ENCODE results near the gene AP2S1.
"Not testable (repeated sequence)": the region's sequence is repeated elsewhere in the genome, so short reads cannot be mapped to it uniquely, and the experiment has no call there.

AP2S1 gene

DNA sequence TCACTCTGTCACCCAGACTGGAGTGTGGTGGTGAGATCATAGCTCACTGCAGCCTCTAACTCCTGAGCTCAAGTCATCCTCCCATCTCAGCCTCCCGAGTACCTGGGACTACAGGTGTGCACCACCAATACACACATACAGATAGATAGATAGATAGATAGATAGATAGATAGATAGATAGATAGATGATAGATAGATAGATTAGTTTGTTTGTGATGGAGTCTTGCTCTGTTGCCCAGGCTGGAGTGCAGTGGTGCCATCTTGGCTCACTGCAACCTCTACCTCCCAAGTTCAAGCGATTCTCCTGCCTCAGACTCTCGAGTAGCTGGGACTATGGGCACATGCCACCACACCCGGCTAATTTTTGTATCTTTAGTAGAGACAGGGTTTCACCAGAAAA lies 46.2 kb downstream of the AP2S1 start:
- not testable (repeated sequence) for DNase-seq (ENCODE audit: low read depth)

DNA sequence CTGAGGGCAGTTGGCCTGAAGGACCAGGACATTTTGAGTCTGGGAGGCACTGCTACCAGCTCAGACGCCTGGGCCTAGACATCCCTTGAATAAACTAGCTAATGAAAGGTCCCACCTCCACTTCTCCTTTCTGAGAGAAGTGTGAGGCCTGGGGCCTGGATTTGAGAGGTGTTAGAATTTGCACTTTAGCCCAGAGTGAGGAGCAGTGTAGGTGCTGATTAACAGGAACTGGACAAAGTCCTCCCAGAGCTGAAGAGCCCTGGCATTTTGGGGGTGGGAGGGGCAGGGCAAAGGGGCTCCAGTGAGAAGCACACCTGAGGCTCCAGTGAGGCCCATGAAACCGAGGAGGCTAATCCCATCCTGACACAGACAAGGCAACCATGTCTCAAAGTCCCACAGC lies 47.1 kb downstream of the AP2S1 start:
- no peak for DNase-seq (ENCODE audit: low read depth)

DNA sequence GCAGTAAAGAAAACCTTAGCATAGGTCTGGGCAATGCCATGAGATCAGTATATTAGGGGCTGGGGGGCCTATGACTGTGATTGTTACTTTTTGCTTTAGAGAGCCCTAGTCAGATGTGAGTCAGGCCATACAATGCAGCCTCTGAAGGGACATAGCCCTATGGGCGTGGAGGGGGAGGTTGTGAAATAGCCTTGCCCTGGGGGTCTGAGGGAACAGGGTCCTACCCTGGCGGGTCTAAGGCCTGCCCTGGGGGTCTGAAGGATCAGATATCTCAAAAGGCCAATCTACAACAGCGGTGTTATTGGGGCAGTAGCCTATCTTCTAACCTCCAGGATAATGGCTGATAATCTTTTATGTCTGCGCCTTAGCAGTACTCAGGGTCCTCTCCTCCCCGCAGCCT lies 48.5 kb downstream of the AP2S1 start:
- DNase-seq (ENCODE audit: low read depth): no peak

DNA sequence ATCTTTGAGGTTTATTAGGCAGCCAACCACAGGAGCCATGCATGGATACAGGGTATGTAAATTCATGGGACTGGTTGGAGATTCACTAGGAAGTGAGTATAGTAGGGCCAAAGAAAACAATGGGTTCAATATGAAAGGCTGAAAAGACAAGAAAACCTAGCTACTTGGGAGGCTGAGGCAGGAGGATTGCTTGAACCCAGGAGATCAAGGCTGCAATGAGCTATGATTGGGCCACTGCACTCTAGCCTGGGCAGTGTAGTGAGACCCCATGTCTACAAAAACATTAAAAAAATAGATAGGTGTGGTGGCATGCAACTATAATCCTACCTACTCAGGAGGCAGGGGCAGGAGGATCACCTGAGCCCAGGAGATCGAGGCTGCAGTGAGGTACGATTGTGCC lies 51.9 kb downstream of the AP2S1 start:
- DNase-seq (ENCODE audit: low read depth): no peak

DNA sequence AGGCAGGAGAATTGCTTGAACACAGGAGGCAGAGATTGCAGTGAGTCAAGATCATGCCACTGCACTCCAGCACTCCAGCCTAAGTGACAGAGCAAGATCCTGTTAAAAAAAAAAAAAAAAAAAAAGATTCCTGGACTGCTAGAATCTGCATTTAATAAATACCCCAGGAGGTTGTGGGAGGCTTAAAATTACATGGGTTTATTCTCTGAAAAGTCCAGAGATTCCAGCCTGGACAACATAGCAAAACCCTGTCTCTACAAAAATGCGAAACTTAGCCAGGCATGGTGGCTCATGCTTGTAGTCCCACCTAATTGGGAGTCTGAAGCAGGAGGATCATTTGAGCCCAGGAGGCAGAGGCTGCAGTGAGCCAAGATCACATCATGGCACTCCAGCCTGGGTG lies 52.8 kb downstream of the AP2S1 start:
- no peak for DNase-seq (ENCODE audit: low read depth)

DNA sequence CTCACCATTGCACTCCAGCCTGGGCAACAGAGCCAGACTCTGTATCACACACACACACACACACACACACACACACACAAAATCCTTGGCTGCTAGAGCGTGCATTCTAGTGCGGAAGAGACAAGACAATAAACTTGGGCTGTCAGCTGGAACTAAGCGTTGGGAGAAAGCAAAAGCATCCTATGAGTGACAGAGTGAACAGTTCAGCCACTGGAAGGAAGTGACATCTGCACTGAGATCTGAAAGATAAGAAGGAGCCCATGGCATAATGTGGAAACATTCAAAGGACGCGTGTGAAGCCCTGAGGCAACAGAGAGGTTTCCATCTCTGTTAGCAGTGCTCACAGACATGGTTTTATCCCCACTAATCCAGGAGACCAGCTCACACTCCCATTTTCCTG lies 58.7 kb downstream of the AP2S1 start:
- no peak for DNase-seq (ENCODE audit: low read depth)

DNA sequence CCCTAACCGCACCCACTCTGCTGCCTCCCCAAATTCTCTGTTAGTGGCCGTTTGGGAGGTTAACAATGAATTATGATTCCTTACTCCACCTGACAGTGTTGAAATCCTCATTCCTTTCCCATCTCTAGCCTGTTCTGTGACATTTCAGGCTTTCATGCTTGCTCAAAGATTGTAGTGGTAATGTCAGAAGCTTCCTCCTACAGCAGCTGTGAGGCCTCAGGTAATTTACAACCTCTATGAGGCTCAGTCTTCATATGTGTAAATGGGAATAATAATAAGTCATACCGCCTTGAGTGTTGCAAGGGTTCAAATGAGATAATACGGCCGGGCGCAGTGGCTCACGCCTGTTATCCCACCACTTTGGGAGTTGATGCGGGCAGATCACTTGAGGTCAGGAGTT lies 61.3 kb downstream of the AP2S1 start:
- no peak for DNase-seq (ENCODE audit: low read depth)

DNA sequence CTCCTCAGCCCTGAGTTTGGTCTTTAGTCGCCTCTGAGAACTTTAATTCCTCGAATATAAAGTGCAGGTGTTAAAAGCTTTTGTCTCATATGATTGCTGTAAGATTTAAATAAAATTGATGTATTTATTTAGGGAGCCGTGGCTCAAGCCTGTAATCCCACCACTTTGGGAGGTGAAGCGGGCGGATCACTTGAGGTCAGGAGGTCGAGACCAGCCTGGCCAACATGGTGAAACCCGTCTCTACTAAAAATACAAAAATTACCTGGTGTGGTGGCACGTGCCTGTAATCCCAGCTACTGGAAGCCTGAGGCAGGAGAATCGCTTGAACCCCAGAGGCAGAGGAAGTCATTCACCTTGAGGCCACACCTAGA lies 61.7 kb downstream of the AP2S1 start:
- DNase-seq (ENCODE audit: low read depth): no peak

DNA sequence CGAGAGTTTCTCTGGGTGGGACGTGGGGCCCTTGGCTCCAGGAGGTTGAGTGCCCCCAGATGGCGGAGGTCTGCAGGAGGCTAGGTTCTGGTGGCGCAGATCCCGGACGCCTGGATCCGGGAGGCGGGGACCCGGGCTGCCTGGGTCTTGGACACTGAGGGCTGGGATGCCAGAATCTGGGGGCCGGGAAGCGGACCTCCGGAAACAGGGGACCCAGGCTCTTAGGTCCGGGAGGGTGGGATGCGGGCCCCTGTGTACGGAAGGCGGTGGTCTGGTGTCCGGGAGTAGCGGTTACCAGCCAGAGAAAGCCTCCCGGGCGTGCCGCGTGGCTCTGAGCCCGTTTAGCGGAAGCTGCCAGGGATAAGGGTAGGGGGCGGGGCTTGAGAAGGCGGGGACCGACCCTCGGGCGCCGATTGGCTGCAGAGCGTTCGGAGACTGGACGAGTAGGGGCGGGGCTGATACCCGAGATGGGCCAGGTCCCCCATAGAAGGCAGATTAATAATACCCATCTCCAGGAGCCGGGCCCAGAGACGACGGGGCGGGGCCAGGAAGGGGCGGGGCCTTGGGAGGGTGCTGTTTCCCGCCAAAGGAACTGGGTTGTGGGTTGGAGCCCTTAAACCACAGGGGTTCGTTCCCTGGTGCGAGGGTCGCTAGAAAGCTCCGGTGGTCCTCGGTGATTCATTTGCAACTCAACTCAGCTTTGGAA lies 62.2 kb downstream of the AP2S1 start, which contains the start of gene SLC1A5:
Gene SLC1A5 (minus strand): TSS at position 333 of the 706 bp plus-strand sequence. CDS start 629 bp downstream, outside the sequence.
- DNase-seq (ENCODE audit: low read depth): peak; percentile 95
